ENCODE measurements around the gene TRIOBP. TPM values are rescaled to one million over a fixed set of nuclear protein-coding genes. Genes with fewer than 3 reads are reported as not detected.
A peak's percentile ranks its signal among the peaks of the same experiment; 100 is the strongest.

TRIOBP gene
- total and polyA plus RNA-seq, 2 of the 13 experiments (the other 11 are each of a cell fraction or from before 2014, with no cell fraction given), result 6.1 to 15.4 TPM

DNA sequence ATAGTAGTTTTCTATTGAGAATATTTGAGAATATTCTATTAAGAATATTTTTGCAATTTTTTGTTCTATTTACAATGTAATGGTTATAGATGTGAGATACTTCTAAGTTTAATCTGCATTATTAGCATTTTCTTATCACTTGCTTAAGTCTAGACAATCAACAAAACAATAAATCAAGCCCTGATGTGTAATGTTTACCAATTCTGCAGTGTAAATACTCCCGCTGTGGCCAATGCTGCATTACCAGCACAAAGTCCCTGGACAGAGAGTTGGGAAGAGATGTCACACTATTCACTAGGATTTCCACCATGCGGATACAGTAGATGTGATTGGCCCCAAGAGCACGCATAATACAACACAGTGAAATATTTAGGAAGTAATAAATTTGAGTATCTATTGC is 63.3 kb downstream of the TRIOBP start (continued):
- TF ChIP-seq AHDC1 (CRISPR knock-in tag; IDR thresholded peaks at IDR 0.05; ENCODE audit: borderline replicate concordance) (no peak), EP300 (IDR thresholded peaks at IDR 0.05; ENCODE audit: low read depth in 2 of 2, low read length in 2 of 2) (peak in 1 of 2 experiments; percentile 61; a peak in 1 of 4 replicates), EP300 (CRISPR knock-in tag; IDR thresholded peaks at IDR 0.05; ENCODE audit: borderline replicate concordance) (no peak), CREM (IDR thresholded peaks at IDR 0.05) (peak; percentile 40; the same call in 1 of the 2 replicates), CREM (CRISPR knock-in tag; IDR thresholded peaks at IDR 0.05) (no peak), ZNF543 (CRISPR knock-in tag; IDR thresholded peaks at IDR 0.05) (no peak), POLR2G (IDR thresholded peaks at IDR 0.05; ENCODE audit: low read depth, low read length) (no peak), ZNF441 (CRISPR knock-in tag; IDR thresholded peaks at IDR 0.05; ENCODE audit: borderline replicate concordance) (no peak), PPARG (CRISPR knock-in tag; conservative IDR thresholded peaks at IDR 0.05) (0 out of 2 replicates have a peak, but pooled peaks have one; percentile 32), ZSCAN20 (CRISPR knock-in tag; IDR thresholded peaks at IDR 0.05; ENCODE audit: borderline replicate concordance) (no peak), RFX3 (CRISPR knock-in tag; IDR thresholded peaks at IDR 0.05) (no peak), TAF15 (IDR thresholded peaks at IDR 0.05; ENCODE audit: low read depth, low read length, poor library complexity, severe bottlenecking) (no peak), HDAC2 (CRISPR knock-in tag; IDR thresholded peaks at IDR 0.05) (peak; percentile 56; the same call in 1 of the 2 replicates), MEIS2 (CRISPR knock-in tag; IDR thresholded peaks at IDR 0.05) (0 out of 2 replicates have a peak, but pooled peaks have one; percentile 74), MIER3 (CRISPR knock-in tag; IDR thresholded peaks at IDR 0.05; ENCODE audit: borderline replicate concordance) (peak; percentile 79; the same call in 1 of the 2 replicates), HMGA1 (CRISPR knock-in tag; conservative IDR thresholded peaks at IDR 0.05) (no peak), MBNL3 (CRISPR knock-in tag; conservative IDR thresholded peaks at IDR 0.05) (no peak)
- TF ChIP-seq, protein P1, sequence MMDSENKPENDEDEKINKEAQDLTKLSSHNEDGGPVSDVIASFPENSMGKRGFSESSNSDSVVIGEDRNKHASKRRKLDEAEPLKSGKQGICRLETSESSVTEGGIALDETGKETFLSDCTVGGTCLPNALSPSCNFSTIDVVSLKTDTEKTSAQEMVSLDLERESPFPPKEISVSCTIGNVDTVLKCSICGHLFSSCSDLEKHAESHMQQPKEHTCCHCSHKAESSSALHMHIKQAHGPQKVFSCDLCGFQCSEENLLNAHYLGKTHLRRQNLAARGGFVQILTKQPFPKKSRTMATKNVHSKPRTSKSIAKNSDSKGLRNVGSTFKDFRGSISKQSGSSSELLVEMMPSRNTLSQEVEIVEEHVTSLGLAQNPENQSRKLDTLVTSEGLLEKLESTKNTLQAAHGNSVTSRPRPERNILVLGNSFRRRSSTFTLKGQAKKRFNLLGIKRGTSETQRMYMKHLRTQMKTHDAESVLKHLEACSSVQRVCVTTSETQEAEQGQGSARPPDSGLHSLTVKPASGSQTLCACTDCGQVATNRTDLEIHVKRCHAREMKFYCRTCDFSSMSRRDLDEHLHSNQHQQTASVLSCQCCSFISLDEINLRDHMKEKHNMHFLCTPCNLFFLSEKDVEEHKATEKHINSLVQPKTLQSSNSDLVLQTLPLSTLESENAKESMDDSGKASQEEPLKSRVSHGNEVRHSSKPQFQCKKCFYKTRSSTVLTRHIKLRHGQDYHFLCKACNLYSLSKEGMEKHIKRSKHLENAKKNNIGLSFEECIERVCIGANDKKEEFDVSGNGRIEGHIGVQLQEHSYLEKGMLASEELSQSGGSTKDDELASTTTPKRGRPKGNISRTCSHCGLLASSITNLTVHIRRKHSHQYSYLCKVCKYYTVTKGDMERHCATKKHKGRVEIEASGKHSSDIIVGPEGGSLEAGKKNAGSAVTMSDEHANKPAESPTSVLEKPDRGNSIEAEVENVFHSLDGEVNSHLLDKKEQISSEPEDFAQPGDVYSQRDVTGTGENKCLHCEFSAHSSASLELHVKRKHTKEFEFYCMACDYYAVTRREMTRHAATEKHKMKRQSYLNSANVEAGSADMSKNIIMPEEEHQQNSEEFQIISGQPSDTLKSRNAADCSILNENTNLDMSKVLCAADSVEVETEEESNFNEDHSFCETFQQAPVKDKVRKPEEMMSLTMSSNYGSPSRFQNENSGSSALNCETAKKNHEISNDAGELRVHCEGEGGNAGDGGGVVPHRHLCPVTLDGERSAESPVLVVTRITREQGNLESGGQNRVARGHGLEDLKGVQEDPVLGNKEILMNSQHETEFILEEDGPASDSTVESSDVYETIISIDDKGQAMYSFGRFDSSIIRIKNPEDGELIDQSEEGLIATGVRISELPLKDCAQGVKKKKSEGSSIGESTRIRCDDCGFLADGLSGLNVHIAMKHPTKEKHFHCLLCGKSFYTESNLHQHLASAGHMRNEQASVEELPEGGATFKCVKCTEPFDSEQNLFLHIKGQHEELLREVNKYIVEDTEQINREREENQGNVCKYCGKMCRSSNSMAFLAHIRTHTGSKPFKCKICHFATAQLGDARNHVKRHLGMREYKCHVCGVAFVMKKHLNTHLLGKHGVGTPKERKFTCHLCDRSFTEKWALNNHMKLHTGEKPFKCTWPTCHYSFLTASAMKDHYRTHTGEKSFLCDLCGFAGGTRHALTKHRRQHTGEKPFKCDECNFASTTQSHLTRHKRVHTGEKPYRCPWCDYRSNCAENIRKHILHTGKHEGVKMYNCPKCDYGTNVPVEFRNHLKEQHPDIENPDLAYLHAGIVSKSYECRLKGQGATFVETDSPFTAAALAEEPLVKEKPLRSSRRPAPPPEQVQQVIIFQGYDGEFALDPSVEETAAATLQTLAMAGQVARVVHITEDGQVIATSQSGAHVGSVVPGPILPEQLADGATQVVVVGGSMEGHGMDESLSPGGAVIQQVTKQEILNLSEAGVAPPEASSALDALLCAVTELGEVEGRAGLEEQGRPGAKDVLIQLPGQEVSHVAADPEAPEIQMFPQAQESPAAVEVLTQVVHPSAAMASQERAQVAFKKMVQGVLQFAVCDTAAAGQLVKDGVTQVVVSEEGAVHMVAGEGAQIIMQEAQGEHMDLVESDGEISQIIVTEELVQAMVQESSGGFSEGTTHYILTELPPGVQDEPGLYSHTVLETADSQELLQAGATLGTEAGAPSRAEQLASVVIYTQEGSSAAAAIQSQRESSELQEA (CRISPR knock-in tag; IDR thresholded peaks at IDR 0.05; ENCODE audit: not compliant biosample characterization), result no peak
